CD4-positive, alpha-beta T cell treated with Interleukin-17A for 1 hour (primary cell): ENCODE results near the gene RBBP6.

Experiments
- DNase-seq: peaks from one replicate; pipeline ENCODE4 v3.0.0-alpha.2; 2020

The RBBP6 gene

DNA sequence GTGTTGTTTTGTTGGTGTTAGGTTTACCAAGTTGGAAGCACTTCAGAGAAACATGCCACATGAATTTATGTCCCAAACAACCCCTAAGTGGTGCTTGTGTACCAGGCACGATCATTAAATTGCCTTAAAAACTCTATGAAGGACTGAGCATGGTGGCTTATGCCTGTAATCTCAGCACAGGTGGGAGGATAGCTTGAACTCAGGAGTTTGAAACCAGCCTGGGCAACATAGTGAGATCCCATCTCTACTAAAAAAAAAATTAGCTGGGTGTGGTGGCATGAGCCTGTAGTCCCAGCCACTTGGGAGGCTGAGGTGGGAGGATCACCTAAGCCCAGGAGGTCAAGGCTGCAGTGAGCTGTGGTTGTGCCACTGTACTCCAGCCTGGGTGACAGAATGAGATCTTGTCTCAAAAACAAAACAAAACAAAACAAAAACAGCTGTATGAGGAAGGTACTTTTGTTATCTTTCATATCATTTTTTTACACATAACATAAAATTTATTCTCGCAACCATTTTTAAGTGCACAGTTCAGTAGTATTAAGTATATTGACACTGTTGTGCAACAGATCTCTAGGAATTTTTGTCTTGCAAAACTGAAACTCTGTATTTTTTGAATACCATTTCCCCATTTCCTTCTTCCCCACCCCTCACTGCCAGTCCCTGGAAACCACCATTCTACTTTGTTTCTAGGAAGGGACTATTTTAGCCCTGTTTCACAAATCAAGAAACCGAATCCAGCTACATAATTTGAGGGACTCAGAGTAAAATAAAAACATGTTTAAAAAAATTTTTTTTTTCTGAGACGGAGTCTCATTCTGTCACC, 14.3 kb upstream of the RBBP6 start:
- no peak for DNase-seq

DNA sequence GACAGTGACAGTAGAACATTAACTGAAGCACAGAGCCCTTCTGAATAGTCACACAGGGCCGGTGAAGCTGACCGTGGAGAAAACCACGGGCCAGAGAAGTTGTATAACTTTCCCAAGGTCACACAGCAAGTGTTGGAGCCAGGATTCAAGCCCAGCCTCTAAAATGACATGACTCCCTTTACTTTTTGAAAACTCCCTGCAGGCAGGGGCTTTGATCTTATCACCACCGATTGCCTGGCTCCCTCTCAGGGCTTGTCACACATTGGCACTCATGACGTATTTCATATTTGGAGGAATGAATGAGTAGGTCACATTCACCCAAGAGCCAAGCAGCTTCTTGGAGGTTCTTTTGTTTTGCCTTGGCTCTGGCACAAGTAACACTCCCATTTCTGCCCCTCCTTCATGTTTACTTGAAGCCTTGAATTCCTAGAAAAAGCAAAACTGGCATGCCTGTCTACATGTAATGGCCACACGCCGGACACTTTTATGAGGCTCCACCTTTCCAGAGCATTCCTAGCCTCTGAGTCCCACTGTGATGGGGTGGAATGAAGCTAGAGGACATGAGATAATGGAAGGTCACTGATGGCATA, 13.3 kb upstream of the RBBP6 start:
- DNase-seq = no peak

DNA sequence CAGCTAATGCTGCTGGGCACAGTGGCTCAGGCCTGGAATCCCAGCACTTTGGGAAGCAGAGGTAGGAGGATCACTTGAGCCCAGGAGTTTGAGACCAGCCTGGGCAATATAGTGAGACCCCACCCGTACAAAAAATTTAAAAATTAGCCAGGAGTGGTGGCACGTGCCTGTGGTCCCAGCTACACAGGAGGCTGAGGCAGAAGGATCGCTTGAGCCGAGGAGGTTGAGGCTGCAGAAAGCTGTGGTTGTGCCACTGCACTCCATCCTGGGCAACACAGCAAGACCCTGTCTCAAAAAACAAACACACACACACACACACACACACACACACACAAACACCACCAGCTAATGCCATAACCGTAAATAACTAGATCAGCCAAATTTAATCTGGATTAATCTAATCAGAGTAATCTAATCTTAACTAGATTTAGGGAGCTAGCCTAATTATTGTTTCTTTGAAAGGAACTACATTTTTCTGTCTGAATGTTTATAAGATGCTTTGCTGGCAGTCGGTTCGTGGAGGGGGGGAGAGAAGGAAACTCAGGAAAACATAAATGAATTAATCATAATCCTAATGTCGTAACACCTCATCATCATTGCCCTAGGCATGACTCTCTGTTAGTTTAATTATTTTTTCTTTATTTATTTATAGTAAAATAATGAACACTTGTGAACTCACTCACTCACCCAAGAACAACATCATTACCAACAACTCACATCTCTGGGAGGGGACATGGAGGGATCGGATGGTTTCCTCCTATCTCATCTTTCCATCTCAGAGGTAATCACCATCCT, 12.5 kb upstream of the RBBP6 start:
- DNase-seq = no peak

DNA sequence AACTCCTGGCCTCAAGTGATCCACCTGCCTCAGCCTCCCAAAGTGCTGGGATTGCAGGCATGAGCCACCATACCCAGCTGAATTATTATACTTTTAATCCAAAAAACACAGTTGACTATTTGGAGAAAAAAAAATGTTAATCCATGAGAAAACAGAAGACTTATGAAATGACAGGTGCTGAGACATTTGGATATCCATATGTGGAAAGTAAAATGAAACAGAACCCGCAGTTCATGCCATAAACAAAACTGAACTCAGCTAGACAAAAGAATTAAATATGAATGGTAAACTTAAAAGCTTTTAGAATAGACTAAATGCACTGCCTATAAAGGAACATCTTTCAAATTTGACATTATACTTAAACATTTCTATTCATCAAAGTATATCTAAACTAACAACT, 8.2 kb upstream of the RBBP6 start:
- DNase-seq = no peak

DNA sequence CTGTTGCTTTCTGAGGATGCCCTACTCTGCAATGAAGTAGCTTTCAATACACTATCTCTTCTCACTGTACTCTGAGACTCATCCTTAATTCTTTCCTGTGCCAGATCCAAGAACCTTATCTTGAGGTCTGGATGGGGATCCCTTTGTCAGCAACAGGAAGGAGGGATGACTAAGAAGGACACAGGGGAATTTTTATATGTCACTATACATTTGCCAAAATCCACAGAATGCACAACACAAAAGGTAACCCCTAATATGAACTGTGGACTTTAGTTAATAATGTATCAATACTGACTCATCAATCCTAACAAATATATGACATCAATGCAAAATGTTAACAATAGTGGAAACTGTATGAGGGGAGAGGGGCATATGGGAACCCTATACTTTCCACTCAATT, 4.7 kb upstream of the RBBP6 start:
- DNase-seq = no peak

DNA sequence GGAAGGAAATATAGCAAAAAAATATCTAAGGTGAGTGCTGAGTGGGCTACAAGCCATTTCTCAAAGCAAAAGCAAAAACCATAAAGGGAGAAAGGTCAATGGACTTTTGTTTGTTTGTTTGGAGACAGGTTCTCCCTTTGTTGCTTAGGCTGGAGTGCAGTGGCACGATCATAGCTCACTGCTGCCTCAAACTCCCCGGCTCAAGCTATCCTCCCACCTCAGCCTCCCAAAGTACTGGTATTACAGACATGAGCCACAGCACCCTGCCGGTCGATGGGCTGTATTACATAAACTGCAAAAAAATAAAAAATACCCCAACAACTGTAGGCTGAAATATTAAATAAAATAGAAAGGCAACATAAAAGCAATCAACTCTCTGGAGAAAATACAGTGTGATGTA, 3.5 kb upstream of the RBBP6 start:
- DNase-seq = no peak

DNA sequence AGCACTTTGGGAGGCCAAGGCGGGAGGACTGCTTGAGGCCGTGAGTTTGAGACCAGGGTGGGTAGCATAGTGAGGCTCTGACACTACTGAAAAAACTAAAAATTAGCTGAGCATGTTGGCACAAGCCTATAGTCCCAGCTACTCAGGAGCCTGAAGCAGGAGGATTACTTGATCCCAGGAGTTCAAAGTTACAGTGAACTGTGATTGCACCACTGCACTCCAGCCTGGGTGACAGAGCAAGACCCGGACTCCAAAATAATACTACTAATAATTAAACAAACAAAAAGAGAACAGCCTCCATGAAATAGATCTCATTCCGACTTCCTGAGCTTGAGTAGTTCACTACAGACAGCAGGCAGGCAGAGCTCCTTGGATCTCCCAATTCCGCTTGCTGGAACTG, 2.7 kb upstream of the RBBP6 start:
- DNase-seq = no peak

DNA sequence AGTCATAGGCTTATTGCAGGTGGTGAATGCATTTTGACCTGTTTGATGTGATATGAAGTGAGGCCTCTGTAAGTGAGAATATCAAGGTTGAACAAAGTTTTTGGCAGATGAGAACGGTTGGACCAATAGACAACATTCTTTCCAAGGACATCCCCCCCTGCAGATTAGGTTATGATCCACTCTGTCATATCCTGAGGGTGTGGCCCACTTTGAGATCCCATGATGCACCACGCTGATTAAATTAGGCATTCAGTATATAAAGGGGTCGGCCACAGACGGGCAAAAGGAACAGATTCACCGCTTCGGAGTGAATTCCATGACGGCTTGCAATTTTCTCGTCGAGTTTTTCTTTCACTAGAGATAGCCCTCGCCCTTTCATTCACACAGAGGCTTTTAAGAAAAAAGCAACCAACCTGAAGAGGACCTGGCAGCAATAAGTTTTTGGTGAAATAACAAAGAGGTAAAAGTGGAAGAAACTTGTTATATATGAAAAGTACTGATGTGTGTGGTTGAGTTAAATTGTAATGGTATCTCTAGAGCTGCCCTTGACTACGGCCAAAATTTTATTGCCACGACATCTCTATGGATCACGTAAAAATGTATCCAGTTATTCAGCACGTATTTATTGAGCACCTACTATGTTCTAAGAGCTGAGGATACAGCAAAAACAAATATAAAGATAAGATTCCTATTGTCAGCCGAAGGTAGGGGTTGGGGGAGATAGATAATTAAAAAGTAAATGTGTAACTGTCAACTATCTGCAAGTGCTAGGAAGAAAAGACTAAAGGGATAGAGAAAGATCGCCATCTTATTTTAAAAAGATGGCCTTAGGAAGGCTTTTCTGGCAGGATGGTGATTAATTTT, 1.7 kb upstream of the RBBP6 start:
- DNase-seq = peak; percentile 33

DNA sequence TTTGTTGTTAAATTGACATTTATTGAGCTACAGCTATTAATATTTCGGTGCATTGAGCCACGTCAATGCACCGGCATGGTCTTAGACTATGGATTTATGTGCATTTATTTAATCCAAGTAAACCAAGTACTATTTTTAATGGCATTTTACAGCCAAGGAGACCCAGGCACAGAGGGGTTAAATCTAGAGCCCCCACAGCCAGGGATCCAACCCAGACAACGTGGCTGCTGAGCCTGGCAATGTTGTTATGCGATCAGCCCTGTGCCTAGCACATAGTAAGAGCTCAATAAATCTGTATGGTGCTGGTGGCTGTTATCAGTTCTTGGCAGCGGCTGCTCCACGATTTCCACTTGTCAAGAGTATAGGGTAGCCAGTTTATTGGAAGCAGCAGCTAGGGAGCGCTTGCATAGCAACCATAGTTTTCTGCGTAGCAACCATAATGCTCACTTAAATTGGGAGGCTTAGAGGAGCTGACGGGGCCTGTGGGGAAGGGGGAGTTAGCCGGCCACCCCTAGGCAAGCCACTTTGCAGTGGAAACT, 541 bp upstream of the RBBP6 start:
- no peak for DNase-seq

DNA sequence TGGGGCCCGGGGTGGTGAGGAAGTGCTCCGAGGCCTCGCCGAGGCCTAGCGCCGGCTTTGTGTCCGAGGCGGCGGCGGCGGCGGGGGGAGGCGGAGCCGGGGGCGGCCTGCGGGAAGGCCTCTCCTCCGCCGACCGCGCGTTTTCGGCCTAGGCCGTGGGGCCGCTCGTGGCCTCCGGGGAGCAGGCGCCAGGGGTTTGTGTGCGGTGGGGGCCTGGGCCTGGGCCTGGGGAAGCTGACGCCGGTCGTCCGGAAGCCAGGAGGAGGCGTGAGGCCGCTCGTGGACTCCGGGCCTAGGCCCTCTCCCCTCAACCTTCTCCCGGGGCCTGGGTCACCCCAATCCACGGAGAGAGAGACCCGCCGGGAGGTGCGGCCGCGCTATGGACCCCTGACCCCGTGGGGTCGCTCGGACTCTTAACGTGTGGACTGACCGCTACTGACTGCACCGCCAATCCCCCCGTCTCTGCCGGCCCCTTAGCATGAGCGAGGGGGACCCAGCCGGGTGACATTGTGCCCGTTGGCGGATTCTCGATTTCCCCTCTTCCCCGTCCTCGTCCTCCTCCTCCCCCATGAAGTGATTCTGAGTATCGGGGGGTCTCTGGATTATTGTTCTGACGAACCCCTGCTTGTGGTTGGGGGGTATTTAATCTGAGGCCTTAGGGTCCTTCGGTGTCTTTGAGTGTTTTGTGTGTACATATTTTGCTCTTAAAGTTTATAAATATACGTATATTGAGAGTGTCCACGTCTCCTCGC, 660 bp downstream of the RBBP6 start:
- DNase-seq = no peak

DNA sequence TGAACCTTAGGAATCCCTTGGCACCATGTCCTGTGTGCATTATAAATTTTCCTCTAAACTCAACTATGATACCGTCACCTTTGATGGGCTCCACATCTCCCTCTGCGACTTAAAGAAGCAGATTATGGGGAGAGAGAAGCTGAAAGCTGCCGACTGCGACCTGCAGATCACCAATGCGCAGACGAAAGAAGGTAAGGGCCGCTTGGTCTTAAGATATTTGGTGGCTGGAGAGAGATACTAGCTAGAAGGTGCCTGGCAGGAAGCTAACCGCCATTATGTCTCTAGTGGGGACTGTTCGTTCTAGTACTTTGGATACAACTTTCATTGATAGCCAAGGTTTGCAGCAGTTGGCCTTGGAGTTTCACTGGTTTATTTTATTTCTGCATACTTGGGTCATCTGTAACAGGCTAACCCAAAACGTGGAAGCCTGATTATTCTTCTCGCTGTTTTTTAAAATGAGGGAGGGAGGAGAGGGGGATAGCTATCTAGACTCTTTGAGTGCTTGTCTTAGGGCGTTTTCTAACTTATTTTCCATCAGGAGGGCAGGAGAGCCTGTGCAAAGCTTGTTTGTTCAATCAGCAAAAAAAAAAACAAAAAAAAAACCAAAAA, 1.3 kb downstream of the RBBP6 start:
- DNase-seq = peak; percentile 51

DNA sequence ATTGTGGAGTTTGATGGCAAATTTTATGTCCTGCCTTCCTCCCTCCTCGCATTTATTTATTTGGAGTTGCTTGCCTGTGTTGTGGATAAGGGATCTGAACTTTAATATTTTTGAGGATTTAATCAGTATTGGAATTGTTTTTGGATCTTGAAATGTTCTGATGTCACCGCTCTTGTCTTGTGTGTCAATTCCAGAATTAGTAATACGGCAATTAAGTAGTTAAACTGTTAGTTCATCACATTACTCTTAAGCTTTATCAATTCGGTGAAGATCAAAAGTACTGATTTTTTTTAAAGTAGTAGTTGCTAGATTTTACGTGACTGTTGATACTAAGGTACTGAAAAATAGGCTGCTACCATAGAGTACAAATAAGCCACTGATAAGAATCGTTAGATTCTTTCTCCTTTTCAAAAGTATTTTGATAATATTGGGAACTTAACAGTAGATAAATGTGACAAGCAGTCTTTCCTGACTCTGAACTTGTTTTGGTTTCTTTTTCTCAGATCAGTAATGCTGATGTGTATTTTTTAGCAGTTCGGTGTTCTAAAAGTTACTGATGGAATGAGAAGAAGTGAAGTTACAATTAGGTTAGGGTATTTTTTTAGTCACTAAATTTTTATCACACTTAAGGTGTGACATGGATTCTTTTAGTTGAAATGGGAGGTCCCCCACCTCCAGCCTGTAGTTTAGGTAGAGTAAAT, 2.0 kb downstream of the RBBP6 start:
- DNase-seq = peak; percentile 33

DNA sequence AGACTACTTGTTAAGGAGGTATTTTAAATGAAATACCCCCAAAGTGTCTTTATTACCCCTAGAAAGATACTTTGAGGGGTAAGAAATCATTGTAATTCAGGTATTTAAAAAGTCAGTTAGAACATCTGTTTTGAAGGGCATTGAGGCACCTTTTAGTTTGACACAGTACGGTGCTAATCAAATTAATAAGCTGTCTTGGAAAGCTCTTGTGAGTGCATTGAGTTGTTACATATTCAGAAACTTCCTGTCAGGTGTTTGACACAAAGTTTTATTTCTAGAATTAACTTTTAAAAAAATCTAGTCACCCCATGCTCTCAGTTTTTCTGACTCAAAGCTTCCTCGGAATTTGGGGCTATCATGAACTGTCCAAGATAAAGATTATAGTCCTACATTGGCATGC, 4.6 kb downstream of the RBBP6 start:
- no peak for DNase-seq

DNA sequence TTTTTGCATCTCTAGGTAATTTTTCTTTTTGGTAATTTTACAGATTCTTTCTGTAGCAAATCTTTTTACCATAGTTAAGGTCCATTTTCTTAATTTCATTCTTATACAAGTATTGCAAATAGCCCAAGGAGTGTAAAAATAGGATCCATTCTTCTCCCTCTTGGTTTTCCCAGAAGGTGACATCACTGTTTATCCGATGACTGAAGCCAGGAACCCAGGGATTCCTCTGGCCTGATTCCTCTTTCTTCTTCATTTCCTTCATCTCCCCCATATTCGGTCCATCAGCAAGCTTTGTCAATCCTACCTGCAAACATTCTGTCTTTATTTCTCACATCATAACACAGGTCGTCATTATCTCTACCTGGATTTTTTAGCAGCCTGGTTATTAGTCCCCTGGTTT, 5.3 kb downstream of the RBBP6 start:
- no peak for DNase-seq

DNA sequence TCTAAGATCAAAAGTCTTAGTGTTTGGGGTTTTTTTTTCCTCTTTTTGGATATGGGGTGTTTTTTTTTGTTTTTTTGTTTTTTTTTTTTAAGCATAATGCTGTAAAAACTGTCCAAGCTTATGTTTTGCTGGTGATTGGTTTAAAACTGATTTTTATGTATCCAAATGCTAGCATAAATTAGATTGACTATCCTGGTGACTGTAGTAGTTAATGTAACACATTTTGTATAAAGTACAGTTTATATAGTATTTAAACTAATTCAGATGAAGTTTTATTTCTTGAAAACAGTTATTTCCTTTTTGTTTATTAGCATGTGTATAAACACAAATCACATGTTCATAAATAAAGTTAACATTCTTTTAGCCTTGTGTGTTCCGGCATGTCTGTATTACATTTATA, 10.9 kb downstream of the RBBP6 start:
- no peak for DNase-seq

DNA sequence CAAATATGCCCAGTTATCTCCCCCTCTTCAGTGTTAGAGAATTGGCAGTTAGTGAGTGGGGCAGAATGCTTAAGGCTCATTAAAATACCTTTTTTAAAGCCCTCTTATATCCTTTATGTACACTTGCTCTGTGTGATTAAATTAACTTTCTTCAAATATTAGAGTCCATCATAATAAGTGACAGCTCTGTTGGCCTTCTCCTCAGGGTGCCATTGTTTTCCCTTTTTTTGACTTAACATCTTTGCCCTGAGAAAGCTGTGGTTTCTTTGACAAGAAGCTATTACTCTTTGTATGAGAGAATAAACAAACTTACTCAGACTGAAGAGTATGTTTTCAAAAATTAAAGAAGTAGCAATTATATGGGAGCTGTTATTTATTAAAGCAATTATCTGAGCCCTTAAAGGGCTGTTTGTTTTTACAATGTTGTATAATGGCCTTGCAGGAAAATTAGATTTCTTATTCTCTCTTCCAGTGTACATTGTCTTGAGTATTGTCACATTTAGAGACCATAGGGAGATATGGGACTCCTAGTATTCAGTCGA, 13.4 kb downstream of the RBBP6 start:
- no peak for DNase-seq

DNA sequence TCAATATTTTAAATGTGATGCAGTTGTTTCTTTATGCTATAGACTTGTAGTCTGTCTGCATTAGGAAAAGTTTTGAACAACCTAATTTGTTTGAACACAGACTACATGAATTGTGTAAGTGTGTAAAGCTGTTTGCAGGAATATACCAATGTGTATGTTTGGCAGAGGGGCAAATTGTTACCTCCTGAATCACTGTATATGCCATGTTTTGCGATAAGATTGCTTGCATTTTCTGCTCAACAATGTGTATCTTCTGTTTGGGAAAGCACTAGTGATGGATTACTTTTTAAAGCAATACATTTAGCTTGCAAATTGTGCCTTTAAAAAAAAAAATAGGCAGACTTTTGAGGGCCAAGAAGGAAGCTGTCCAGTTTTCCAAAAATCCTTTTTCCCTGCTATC, 14.6 kb downstream of the RBBP6 start:
- no peak for DNase-seq

DNA sequence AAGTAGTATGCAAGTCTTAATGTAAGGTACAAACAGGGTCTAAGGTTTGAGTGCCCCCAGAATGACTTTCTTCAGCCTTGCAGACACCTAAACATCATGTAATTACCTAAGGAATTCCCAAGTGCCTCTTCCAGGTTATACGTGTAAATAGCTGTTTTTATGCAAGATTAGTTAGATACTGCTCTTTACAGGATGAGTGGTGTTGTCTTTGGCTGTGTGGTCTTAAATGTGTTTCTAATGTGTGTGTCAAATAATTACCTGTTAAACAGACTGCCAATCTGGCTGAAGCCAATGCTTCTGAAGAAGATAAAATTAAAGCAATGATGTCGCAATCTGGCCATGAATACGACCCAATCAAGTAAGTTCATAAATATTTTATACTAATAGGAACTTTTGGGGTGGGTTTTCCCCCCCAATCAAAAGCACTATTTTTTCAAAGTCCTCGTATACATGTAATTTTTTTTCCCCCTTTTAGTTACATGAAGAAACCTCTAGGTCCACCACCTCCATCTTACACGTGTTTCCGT, 16.0 kb downstream of the RBBP6 start:
- DNase-seq = no peak

DNA sequence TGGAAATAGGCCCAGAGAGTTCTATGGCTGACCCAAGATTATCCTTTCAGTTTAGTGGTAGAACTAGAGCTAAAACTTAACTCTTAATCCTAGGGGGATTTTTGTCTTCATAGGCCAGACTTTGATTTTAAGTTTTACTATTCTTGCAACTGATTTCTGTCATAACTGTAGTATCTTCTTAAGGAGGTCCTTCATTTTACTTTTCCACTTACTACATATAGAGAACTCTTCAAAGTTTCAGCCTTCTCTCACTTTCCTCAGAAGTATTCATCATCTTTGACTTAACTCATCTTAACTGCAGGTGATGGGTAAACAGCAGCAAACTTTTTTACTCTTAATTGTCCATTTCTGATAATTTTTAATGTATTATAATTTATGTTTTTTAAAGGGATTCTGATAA, 23.4 kb downstream of the RBBP6 start:
- DNase-seq = no peak

DNA sequence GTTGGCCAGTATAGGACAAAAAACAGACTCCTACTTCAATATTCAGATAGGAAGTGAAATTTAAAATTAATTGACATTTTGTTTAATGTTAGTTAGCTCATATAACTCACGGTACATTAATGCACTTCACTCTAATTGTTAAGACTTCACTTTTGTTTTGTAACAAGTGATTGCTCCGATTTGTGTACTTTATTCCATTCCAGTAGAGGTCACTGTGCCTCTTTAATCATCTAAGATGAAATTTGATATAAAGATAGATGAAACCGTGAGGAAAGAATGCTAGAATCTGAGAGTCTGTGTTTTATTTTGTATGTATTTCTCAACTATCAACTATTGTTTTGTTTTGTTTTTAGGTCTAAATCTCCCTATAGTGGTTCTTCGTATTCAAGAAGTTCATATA, 29.0 kb downstream of the RBBP6 start:
- DNase-seq = no peak
